ENCODE results near the gene MCTP2. TPM values are rescaled to one million over a fixed set of nuclear protein-coding genes. Genes with fewer than 3 reads are reported as not detected.
"Not testable (repeated sequence)": the region's sequence is repeated elsewhere in the genome, so short reads cannot be mapped to it uniquely, and the experiment has no call there.

The MCTP2 gene
- total RNA-seq, 1 donor from 2014 or later: 14.2 TPM

DNA sequence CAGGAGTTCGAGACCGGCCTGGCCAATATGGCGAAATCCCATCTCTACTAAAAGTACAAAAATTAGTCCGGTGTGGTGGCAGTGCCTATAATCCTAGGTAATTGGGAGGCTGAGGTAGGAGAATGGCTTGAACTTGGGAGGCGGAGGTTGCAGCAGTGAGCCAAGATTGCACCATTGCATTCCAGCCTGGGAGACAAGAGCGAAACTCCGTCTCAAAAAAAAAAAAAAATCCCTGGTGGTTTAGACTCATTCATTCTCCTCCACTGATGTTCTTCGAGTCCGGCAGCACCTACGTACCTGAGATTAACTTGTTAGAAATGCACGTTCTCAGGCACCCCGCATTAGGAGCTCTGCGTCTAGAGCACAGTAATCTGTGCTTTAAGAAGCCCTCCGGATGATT is 3.7 kb downstream of the MCTP2 start:
- no peak for DNase-seq

DNA sequence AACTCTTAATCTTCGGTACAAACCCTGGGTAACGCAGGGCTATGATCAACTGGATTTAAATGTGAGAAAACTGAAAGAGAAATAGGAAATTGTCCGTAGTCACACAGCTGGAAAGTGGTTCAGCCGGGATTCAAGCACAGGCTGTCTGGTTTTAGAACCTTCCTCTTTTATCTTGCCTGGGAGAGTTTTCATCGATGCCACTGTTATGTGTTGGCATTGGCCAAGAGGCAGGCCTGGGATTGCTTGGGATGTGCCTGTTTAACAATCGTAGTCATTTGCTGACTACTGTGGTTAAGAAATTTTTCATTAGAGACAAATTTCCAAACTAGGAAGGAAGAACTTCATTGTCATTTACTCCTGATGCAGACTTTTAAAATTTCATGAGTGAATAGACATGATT is 4.3 kb downstream of the MCTP2 start:
- DNase-seq: no peak

DNA sequence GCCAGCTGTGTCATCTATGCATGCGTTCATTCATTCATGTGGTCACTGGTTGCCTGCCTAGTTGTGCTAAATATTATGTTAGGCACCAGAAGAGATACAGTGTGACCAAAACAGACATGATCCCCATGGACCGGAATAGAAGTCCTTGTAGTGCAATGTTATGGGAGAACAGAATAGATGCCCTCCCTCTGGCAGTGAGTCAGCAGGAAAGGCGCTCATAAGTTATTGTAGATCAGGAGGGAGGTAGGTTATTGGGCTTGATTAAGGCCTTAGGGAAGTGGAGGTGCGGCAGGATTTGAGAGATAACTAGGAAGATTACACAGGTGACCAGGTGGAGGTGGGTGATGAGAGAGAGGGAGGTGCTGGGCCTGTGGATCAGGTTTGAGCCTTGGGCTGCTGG is 5.2 kb downstream of the MCTP2 start:
- no peak for DNase-seq

DNA sequence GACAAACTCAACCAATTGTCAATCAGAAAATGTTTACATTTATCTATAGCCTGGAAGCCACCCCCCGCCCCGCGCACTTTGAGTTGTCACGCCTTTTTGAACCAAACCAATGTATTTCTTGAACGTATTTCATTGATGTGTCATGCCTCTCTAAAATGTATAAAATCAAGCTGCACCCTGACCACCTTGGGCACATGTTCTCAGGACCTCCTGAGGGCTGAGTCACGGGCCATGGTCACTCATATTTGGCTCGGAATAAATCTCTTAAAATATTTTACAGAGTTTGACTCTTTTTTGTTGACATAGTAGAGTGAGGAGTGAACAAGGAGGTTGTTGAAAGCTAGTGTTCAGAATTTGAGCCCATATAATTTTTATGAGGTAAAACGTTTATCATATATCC is 6.5 kb downstream of the MCTP2 start:
- DNase-seq: no peak

DNA sequence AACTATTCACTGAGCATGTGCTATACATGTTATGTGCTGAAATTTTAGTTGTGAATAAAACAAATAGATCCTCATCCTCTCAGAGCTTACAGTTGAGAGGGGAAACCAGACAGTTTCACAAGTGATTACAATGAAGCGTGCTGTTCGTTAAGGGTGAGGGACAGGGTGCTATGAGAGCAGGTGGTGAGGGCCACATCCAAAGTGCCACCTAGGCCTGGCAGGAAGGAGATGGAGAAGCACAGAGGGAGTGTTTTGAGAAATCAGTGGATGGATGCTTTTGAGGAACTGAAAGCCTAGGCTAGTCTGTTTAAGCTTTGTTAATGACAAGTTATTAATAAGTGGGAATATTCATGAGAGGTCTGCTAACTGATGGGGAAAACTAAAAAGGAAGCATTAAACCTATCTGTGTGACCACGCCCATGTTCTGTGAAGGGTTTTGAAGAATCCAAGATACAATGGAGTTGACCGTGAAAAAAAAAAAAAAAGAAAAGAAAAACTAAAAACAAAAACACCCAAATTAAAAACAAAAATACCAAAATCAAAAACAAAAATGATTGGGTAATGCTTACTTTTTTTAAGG is 7.3 kb downstream of the MCTP2 start:
- DNase-seq: no peak

DNA sequence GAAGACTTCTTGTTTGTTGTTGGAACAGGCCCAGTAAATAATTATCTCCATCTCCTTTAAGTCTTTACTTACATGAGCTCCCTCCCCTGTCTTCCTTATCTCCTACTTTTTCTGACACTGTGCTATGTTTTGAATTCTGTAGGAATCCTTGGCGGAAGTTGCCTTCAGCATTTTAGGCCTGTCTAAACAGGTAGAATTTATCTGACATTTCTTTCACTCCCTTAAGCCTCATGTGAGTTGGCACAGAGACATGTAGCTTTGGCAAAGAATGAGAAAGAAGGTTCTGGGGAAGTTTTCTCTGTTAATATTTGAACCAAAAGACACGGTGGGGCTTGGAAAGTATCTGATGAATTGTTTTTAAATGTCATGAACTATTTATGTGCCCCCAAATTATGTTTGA is 8.1 kb downstream of the MCTP2 start:
- DNase-seq: no peak

DNA sequence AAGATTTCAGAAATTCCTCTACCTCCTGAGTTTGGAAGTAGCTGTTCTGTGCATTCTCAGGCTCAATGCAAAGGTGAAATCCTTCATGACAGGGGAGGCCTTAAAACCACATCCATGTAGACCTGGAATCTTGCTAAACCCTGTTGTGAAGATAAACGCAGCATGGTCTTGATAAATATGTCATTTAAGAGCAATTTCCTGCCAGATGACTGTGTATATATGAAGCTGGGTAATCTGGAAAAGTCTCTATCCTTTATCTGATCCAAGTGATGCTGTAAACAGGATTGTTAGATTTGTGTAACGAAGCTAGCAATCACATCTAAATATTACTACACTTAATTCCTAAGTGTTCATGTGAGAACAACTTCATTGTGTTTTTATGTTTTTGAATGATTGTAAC is 9.1 kb downstream of the MCTP2 start:
- DNase-seq: no peak

DNA sequence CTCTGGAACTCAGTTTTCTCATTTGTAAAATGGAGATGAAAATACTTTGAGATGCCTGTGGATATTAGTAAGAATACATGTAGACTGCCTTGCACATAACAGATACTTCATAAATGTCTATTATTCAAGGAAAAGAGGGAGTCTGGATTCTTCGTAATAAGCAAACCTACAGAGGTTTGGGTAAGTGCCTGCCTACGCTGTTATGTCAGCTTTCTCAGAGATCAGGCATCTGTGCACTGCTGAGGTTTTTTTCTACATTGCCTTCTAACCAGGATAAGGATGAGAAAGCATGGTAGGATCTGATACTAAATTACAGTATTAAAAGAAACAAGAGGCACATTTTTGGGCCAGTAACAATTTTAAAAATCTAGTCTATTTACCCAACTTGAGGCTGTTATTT is 10.9 kb downstream of the MCTP2 start:
- no peak for DNase-seq

DNA sequence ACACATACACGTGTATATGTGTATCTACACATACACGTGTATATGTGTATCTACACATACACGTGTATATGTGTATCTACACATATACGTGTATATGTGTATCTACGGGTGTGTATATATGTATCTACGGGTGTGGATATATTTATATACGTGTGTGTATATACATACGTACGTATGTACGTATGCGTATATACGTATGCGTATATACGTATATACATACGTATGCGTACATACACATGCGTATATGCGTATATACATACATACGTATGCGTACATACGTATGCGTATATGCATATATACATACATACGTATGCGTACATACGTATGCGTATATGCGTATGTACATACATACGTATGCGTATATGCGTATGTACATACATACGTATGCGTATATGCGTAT is 11.6 kb downstream of the MCTP2 start:
- DNase-seq: not testable (repeated sequence)

DNA sequence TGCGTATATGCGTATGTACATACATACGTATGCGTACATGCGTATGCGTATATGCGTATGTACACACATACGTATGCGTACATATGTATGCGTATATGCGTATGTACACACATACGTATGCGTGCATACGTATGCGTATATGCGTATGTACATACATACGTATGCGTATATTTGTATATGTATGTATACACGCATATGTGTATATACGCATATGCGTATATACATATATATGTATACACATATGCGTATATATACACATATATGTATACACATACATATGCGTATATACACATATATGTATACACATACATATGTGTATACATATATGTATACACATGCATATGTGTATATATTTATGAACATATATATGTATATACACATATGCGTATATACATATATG is 12.1 kb downstream of the MCTP2 start:
- no peak for DNase-seq

DNA sequence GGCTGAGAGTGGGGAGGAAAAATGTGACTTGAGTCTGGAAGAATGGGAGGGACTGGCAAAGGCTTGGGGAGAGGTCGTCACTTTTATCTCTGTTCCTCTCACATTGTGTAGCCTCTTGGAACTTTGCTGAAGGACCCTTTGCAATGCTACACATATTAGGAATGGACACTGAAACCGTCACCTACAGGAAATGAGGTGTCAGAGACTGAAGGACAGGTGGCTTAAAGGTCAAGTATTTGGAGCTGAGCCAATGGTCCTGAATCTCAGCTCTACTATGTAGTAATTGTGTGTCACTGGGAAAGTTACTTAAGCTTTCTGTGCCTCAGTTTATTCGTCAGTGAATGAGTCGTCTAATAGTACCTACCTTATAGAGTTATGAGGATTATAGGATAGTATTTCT is 14.7 kb downstream of the MCTP2 start:
- no peak for DNase-seq

DNA sequence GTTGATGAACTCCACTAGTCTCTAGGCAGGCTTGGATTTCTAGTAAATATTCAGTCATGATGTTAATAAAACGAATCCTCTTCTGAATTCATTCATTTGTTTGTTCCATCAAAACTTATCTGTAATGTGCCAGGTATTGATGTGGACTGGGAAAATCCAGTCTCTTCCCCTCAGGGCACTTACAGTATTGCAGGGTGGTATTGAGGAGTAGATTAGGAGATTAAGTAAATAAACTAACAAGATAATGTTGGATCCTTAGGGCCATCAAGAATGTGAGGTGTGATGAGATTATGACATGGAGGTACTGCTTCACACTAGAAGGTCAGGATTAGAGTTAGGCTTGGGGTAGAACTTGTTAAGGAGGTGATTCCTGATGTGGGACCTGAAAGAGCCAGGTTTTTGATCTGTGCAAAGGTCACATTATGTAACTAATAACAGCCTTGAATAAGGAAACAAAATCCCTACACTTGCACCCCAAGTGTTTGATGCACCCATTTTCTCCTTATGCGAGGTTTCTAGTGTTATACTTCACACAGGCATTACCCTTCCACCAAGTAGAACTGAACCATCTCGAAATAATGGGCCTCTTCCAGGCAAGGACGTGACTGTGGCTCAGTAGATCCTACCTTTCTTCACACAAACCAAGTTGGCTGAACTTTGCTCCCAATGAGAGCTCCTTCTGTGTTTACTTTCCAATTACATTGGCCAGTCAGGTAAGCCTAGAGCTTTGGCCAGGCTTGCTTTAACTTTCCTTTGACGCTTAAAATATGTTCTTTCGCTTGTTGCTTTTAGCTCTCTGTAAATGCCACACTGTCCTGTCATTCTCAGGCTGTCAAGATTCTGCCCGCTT is 16.7 kb downstream of the MCTP2 start:
- DNase-seq: no peak

DNA sequence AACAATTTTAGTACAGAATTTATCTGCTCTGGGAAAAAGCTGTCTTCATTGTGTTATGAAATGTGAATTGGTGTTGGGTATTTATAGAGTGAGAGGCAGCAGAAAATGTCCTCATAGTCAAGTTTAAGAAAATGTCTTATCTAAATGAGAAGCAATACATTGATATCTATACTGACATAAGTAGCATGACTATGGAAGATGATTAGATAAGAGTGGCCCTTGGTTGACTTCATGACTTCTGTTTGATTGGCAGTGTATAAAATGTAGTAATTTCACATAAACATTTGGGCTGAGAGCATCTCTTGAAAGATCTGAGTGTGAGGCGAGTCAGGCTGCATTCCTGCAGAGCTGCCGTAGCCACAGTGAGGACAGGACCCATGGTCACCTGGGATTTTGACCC is 19.4 kb downstream of the MCTP2 start:
- no peak for DNase-seq

DNA sequence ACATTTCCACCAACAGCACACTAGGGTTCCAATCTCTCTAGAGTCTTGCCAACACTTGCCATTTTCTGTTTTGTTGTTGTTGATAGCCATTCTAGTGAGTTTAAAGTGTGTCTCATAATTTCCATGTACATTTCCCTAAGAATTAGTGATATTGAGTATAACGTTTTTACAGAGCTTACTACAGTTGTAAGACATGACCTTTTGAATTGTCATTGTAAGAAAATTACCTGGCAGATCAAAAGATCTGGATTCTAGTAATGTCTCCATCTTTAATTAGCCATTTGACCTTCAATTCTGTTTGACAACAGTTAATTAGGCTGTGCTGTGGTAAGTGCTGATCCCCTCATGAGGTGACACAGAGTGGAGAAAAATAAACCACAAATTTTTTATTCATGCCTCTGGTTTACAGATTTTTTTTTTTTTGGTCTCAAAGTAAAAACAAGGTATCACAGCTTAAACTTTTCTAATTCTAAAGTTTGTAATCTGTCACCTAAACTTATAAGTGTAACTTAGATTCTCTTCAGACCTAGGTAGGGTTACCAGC is 20.9 kb downstream of the MCTP2 start:
- no peak for DNase-seq

DNA sequence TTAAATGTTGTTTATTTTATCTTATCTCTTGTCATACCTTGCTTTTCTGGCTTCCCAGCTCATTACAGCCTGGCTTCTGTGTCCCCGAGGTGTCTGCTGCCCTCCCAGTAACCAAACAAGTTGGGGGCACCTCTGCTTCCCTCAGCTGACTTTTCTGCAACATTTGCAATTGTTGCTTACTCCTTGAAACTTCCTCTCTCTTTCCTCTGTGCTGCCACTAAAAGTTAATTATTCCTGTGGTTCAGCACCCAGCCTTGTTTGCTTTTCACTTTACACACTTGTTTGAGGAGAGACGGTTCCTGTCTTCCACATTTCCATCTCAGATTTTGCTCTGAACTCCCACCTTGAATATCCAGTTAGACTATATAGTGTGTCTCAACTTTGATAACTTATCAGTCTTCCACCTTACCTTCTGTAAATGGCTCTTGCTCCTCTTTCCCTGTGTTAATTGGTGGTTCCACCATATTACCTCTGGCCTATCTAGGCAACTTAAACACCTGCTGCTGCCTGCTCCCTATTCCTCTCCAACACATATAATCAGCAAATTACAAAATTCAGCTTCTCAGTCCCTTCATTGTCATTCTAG is 21.6 kb downstream of the MCTP2 start:
- no peak for DNase-seq

DNA sequence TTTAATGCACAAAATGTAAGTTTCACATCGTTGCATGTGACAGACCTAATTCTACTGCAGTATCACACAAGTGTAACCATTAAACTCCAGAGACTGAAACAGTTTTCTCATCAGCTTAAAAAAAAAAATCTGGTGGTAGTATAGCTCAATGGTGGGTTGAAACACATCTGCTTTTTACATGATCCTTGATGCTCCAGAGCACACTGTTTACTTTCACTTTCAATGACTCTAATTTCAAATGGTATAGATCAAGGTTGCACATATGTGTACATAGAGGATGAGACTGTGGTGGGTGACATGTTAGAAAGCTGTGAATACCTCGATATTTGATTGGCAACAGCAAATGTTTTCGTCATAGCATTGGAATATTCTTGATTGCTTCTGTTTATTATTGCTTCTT is 22.4 kb downstream of the MCTP2 start:
- DNase-seq: no peak

DNA sequence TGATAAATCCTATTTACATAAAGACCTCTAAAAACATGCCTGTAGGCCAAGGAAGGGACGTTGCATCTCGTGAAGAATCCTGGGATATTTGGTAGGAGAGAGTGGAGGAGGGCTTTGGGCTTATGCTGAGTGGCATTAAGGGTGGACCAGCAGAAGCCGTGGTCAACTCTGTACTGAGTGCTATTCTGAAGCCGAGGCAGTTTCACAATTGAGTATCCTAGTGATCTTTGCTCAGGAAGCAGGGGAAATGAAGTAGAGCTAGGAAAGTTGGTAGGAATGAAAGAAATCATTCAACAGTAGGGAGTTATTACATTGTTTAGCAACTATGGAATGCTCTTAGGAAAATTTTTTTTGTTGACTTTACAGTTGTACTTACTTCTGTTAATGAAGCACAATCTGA is 24.2 kb downstream of the MCTP2 start:
- no peak for DNase-seq

DNA sequence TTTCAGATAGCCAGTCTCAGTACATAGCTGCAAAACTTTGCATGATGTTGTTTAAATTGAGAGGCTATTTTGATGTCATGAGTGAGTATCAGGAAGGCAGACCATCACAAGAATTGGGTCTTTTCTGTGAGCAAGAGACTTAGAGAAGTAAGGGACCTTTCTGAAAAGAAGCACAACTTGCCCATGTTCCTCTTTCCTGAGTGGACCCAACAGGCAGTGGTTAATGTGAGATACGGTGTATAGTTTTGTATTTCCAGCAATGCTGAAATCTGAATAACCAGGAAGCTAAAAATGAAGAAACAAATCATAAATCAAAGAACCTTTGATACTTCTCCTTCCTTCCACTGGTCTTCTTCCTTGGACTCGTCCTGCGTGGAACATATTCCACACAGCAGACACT is 25.1 kb downstream of the MCTP2 start:
- DNase-seq: no peak

DNA sequence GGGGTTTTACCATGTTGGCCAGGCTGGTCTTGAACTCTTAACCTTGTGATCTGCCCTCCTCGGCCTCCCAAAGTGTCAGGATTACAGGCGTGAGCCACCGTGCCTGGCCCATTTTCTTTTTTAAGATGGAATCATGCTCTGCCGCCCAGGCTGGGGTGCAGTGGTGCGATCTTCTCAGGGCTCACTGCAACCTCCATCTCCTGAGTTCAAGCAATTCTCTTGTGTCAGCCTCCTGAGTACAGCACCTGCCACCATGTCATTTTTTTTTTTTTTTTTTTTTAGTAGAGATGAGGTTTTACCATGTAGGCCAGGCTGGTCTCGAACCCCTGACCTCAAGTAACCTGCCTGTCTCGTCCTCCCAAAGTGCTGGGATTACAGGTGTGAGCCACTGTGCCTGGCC is 26.4 kb downstream of the MCTP2 start:
- DNase-seq: not testable (repeated sequence)

DNA sequence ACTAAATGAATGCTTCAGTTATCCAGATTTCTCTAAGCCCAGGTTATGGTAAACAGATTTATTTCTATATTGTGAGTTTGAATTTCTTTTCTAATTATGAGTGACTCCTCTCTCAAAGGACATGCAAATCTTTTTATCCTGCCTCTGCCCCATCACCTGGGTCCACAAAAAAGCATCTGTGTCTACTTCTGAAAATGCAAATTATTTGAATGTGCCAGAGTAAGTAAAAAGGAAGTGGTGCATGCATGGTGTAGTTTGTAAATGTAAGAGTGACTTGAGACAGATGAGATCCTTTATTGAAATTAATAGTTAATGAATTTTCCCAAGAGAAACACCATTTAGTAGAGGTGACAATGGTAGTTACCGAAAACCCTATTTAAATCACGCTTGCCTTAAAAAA is 26.9 kb downstream of the MCTP2 start:
- no peak for DNase-seq

DNA sequence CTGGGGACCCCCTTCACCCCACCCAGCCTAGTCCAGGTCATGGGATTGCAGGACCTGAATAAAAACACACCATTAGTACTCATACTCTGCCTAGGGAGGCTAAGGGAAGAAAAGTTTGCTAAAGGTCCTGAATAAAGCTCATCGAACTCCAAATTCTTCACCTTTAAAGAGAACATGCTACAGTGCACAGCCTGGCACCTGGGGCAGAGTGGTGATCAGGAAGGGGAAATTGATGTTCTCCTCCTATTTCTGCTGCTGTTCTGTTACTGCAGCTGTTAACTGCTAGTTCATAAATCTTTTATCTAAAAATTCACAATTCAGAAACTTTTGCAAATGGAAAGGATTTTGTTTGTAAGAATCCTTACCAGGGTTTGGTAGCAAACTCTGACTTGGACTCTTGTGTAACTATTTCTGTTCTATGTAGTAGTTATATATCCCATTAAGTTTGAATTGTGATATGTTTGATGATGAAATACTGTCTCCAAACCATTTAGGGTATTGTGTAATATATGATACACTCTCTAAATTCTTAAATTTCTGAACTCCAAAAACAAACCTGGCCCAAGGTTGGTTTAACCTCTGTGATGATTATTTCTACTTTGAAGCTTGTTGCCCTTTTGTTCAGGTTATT is 27.9 kb downstream of the MCTP2 start:
- no peak for DNase-seq

DNA sequence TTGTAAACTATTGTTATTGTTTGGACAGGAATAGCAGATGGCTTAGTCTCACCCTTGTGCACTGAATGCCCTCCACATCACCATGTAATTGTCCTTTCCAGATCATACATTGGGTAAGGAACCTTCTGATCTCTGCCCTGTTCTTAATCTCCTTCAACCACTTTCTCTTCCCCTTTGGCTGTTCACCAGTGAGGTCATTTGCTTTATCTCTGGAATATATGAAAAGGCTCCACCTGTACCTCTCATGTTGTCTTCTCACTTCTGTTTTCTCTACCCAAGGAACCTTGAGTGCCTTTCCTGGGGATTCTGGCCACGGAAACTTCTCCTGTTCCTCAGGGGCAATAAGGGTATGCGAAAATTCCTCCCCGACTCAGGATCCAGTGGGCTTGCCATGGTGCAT is 28.5 kb downstream of the MCTP2 start:
- no peak for DNase-seq

DNA sequence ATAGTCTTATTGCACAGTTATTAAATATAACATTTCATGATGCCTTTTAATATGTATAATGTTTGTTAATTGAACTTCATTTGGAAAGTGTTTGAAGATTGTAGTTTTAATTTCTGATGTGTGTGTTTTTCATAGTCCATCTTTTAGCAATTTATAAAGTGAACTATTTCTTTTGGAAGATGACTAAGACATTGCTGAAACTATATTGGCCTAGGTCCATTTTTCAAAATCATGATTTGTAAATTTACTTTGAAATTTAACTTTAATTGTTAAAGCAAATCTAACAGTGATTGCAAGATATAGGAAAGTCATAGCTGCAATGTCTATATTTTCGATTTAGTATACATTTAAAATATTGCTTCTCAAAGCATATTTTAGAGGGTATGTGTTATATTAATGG is 30.8 kb downstream of the MCTP2 start:
- no peak for DNase-seq
